Left ventricle myocardium superior (tissue), 1 donor: Measurements from ENCODE around the gene PPM1G. TPM values are rescaled to one million over a fixed set of nuclear protein-coding genes. Genes with fewer than 3 reads are reported as not detected.

Experiments
- ATAC-seq: fragments of 200-7000 bp; cut with Tn5 transposase; one replicate; pipeline ENCODE4 v1.9.1; 2020; ENCODE audit warnings: mild to moderate bottlenecking, moderate library complexity
- DNase-seq: peaks from one replicate; pipeline ENCODE4 v3.0.0-alpha.2; 2020
- intact Hi-C: fragments of 100-400 bp; cut with micrococcal nuclease; formaldehyde crosslinking; loops from one replicate; pipeline ENCODE4 v1.11.0; 2022
- total RNA-seq: library from RNA; stranded (reverse); fragmentation: NEBNext Ultra II Directional; extraction: Animal tissue kit (Norgen Biotek cat#: 25700); gene quantifications from one replicate; pipeline ENCODE4 v1.2.1, GENCODE V29; 2021
- donor health status: DM: no; HTN: yes; CAD: no; lungs with severe emphysema.

Gene PPM1G
- total RNA-seq, 1 donor from 2014 or later = 38.8 TPM

- peak; percentile 50 for DNase-seq
- intact Hi-C loops = no loop called here
- ATAC-seq = no peak
Measured at GRCh38 chr2:27378096-27378808, 31.1 kb downstream of the PPM1G start.

GRCh38 chr2:27377618-27378095 is 31.7 kb downstream of the PPM1G start:
- DNase-seq = no peak

GRCh38 chr2:27376866-27377617 is 32.3 kb downstream of the PPM1G start:
- intact Hi-C loops = no loop called here

More at GRCh38 chr2:27377618-27378095, 31.7 kb downstream of the PPM1G start:
- ATAC-seq = no peak
- intact Hi-C loops = no loop called here

GRCh38 chr2:27376151-27376865 is 33.1 kb downstream of the PPM1G start:
- DNase-seq (no peak), ATAC-seq (no peak)
- intact Hi-C loops = no loop called here

More at GRCh38 chr2:27376866-27377617, 32.3 kb downstream of the PPM1G start:
- DNase-seq (no peak), ATAC-seq (no peak)

GRCh38 chr2:27375513-27376099 is 33.8 kb downstream of the PPM1G start:
- DNase-seq = no peak
- intact Hi-C loops = no loop called here

GRCh38 chr2:27373567-27373966 is 35.8 kb downstream of the PPM1G start:
- ATAC-seq = no peak
- intact Hi-C loops = no loop called here
- DNase-seq = no peak

More at GRCh38 chr2:27375513-27376099, 33.8 kb downstream of the PPM1G start:
- no peak for ATAC-seq

GRCh38 chr2:27372937-27373336 is 36.5 kb downstream of the PPM1G start:
- intact Hi-C loops = no loop called here

GRCh38 chr2:27370816-27371620 is 38.4 kb downstream of the PPM1G start:
- DNase-seq (peak; percentile 55), ATAC-seq (peak; percentile 47)
- intact Hi-C loops = no loop called here

More at GRCh38 chr2:27372937-27373336, 36.5 kb downstream of the PPM1G start:
- DNase-seq (no peak), ATAC-seq (no peak)

- ATAC-seq = peak; percentile 94
- intact Hi-C loops = no loop called here
- DNase-seq = peak; percentile 99
Measured at GRCh38 chr2:27370026-27370815, 39.2 kb downstream of the PPM1G start, which contains the start of the genes EIF2B4 and SNX17. EIF2B4 (minus strand) TSS chr2:27370338; CDS start chr2:27370314, 24 bp downstream. SNX17 (plus strand) TSS chr2:27370616; CDS start chr2:27370744, 128 bp downstream.

GRCh38 chr2:27369471-27370025 is 39.8 kb downstream of the PPM1G start:
- ATAC-seq (peak; percentile 51), DNase-seq (no peak)
- intact Hi-C loops = no loop called here

- DNase-seq (no peak), ATAC-seq (no peak)
- intact Hi-C loops = no loop called here
Measured at GRCh38 chr2:27363933-27364332, 45.5 kb downstream of the PPM1G start.

GRCh38 chr2:27362678-27363420 is 46.5 kb downstream of the PPM1G start:
- DNase-seq (no peak), ATAC-seq (no peak)
- intact Hi-C loops = no loop called here

GRCh38 chr2:27356382-27357181 is 52.8 kb downstream of the PPM1G start, which contains the start of gene GTF3C2:
GTF3C2 (minus strand) TSS chr2:27356764; CDS start chr2:27343554, 13,210 bp downstream.
- intact Hi-C loops = no loop called here
- peak; percentile 96 for DNase-seq
- ATAC-seq = peak; percentile 98

GRCh38 chr2:27356056-27356381 is 53.4 kb downstream of the PPM1G start:
- intact Hi-C loops = no loop called here
- DNase-seq (peak; percentile 44), ATAC-seq (no peak)

GRCh38 chr2:27354597-27354927 is 54.8 kb downstream of the PPM1G start:
- intact Hi-C loops = no loop called here
- no peak for ATAC-seq
- DNase-seq = no peak
